ENCODE measurements around the gene UFD1.
A peak's percentile ranks its signal among the peaks of the same experiment; 100 is the strongest.

The UFD1 gene

GRCh38 chr22:19515654-19516377, 36.8 kb upstream of the UFD1 start:
- DNase-seq = no peak

- peak; percentile 66 for DNase-seq
Measured at GRCh38 chr22:19514831-19515565, 36.0 kb upstream of the UFD1 start.

GRCh38 chr22:19513823-19514222, 34.8 kb upstream of the UFD1 start:
- no peak for DNase-seq

GRCh38 chr22:19510919-19511341, 31.9 kb upstream of the UFD1 start:
- DNase-seq = no peak

GRCh38 chr22:19509923-19510322, 30.9 kb upstream of the UFD1 start:
- no peak for DNase-seq

GRCh38 chr22:19509191-19509590, 30.2 kb upstream of the UFD1 start:
- no peak for DNase-seq

GRCh38 chr22:19508024-19508776, 29.2 kb upstream of the UFD1 start:
- no peak for DNase-seq

GRCh38 chr22:19507534-19507861, 28.5 kb upstream of the UFD1 start:
- no peak for DNase-seq

- DNase-seq = no peak
Measured at GRCh38 chr22:19506212-19506611, 27.2 kb upstream of the UFD1 start.

- DNase-seq = no peak
Measured at GRCh38 chr22:19505735-19506126, 26.7 kb upstream of the UFD1 start.

- no peak for DNase-seq
Measured at GRCh38 chr22:19504900-19505734, 26.1 kb upstream of the UFD1 start.

- DNase-seq = no peak
Measured at GRCh38 chr22:19503869-19504268, 24.9 kb upstream of the UFD1 start.

- no peak for DNase-seq
Measured at GRCh38 chr22:19503367-19503766, 24.4 kb upstream of the UFD1 start.

- no peak for DNase-seq
Measured at GRCh38 chr22:19501897-19502447, 23.0 kb upstream of the UFD1 start.

- DNase-seq = no peak
Measured at GRCh38 chr22:19499880-19500242, 20.9 kb upstream of the UFD1 start.

GRCh38 chr22:19499236-19499879, 20.4 kb upstream of the UFD1 start:
- no peak for DNase-seq

- no peak for DNase-seq
Measured at GRCh38 chr22:19498866-19499190, 19.8 kb upstream of the UFD1 start.

GRCh38 chr22:19498154-19498865, 19.3 kb upstream of the UFD1 start:
- DNase-seq = no peak

GRCh38 chr22:19497245-19497644, 18.3 kb upstream of the UFD1 start:
- DNase-seq = no peak

- no peak for DNase-seq
Measured at GRCh38 chr22:19496324-19496630, 17.3 kb upstream of the UFD1 start.

GRCh38 chr22:19495562-19496323, 16.8 kb upstream of the UFD1 start:
- DNase-seq = no peak
